ENCODE measurements around the gene PEX7.
A peak's percentile ranks its signal among the peaks of the same experiment; 100 is the strongest.

Gene PEX7

GRCh38 chr6:136792095-136792409 is 30.3 kb upstream of the PEX7 start:
- DNase-seq (ENCODE audit: low spot score), result no peak
- TF ChIP-seq CTCF (IDR thresholded peaks at IDR 0.05; ENCODE audit: extremely low read depth, missing control alignments), result no peak

- DNase-seq (ENCODE audit: low spot score), result peak; percentile 80
- TF ChIP-seq CTCF (IDR thresholded peaks at IDR 0.05; ENCODE audit: extremely low read depth, missing control alignments), result peak; percentile 89
These were observed 29.8 kb upstream of the PEX7 start, which contains the start of gene MAP3K5 for GRCh38 chr6:136792410-136793262. Gene MAP3K5, minus strand, starts transcription at chr6:136792477. Its CDS starts 320 bp downstream, at chr6:136792157.

GRCh38 chr6:136793363-136793762 is 29.0 kb upstream of the PEX7 start:
- peak; percentile 31 for DNase-seq (ENCODE audit: low spot score)
- TF ChIP-seq CTCF (IDR thresholded peaks at IDR 0.05; ENCODE audit: extremely low read depth, missing control alignments), result no peak

GRCh38 chr6:136795386-136795785 is 27.0 kb upstream of the PEX7 start:
- no peak for TF ChIP-seq CTCF (IDR thresholded peaks at IDR 0.05; ENCODE audit: extremely low read depth, missing control alignments)
- DNase-seq (ENCODE audit: low spot score), result no peak

GRCh38 chr6:136795996-136796395 is 26.4 kb upstream of the PEX7 start:
- no peak for TF ChIP-seq CTCF (IDR thresholded peaks at IDR 0.05; ENCODE audit: extremely low read depth, missing control alignments)
- DNase-seq (ENCODE audit: low spot score), result no peak

- no peak for DNase-seq (ENCODE audit: low spot score)
- TF ChIP-seq CTCF (IDR thresholded peaks at IDR 0.05; ENCODE audit: extremely low read depth, missing control alignments), result no peak
These were observed 24.3 kb upstream of the PEX7 start for GRCh38 chr6:136798044-136798443.

GRCh38 chr6:136801581-136801980 is 20.8 kb upstream of the PEX7 start:
- DNase-seq (ENCODE audit: low spot score), result no peak
- TF ChIP-seq CTCF (IDR thresholded peaks at IDR 0.05; ENCODE audit: extremely low read depth, missing control alignments), result no peak

Data from GM20000 (cell line).